Ramos (cell line): ENCODE results near the gene SYNC.
"Not testable (repeated sequence)": the region's sequence is repeated elsewhere in the genome, so short reads cannot be mapped to it uniquely, and the experiment has no call there.

Source experiments
- in situ Hi-C: fragments of 300-500 bp; cut with MboI; formaldehyde crosslinking; loops from one replicate; pipeline ENCODE4 v1.14.3; 2022; ENCODE audit warnings: low sequenced_read_pairs; ENCODE audit not compliant: unreplicated experiment

SYNC gene

DNA sequence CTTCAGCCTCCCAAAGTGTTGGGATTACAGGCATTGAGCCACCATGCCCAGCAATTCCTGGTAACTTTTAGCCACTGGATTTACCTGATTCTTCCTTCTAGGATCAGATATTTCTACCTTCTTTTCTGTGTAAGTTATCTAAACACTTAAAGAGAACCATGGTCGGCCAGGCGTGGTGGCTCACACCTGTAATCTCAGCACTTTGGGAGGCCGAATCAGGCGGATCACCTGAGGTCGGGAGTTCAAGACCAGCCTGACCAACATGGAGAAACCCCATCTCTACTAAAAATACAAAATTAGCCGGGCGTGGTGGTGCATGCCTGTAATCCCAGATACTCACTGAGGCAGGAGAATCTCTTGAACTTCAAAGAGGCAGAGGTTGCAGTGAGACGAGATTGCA, 5.6 kb downstream of the SYNC start:
- in situ Hi-C loops, result not testable (repeated sequence)

- in situ Hi-C loops, result no loop called here
These were observed 6.5 kb downstream of the SYNC start for GRCh38 chr1:32696041-32696440.

- in situ Hi-C loops, result no loop called here
These were observed 7.3 kb downstream of the SYNC start for GRCh38 chr1:32695098-32695904.

GRCh38 chr1:32693455-32694174, 9.0 kb downstream of the SYNC start:
- in situ Hi-C loops, result no loop called here

- in situ Hi-C loops, result no loop called here
These were observed 16.2 kb downstream of the SYNC start for GRCh38 chr1:32686387-32686786.

DNA sequence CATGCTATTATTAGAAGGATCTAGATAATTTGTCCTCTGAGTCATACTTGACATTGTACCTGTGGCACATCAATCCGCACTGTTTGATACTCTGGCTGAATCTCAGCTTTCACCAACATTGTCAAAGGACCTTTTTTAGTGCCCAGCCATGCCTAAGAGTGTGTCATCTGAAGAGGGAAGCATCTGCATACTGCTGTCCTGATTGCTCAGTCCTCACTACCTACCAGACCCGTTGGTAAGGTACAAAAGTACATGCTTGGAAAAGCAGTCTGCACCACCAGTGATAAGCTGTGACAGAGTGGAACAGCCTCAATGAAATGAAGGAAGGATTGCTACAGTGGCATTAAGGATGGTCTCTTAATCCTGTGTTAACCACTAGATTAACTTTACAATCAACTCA, 17.1 kb downstream of the SYNC start:
- in situ Hi-C loops, result no loop called here

- in situ Hi-C loops, result no loop called here
These were observed 18.3 kb downstream of the SYNC start for GRCh38 chr1:32684167-32684811.

DNA sequence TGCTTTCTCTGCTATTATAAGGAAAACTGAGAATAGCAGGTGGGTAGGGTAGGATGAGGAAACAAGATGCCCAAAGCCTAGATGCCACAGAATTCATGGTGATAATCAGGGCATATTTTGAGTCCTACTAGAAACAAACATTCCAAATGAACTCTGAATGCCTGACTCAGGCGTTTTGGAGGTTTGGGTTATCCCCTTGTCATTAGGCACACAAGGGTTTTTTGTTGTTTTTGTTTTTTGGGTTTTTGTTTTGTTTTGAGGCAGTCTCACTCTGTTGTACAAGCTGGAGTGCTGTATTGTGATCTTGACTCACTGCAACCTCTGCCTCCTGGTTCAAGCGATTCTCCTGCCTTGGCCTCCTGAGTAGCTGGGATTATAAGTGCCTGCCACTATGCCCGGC, 19.2 kb downstream of the SYNC start:
- in situ Hi-C loops, result no loop called here

DNA sequence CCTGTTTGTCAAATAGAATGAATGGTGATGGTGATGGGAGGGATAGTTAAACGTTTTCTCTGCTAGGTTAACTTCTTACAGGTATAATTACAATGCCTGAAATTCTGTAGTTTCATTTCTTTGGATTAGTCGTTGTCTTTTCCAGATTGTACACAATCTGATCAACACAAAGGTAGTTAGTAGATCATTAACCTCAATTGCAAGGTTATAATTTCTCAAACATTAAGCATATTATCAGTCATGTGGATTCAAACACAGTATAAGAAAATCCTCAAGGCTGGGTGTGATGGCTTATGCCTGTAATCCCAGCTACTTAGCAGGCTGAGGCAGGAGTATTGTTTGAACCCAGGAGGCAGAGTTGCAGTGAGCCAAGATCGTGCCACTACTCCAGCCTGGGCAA, 20.6 kb downstream of the SYNC start:
- in situ Hi-C loops, result no loop called here

- in situ Hi-C loops, result no loop called here
These were observed 21.1 kb downstream of the SYNC start for GRCh38 chr1:32681509-32681908.

- in situ Hi-C loops, result no loop called here
These were observed 21.9 kb downstream of the SYNC start for GRCh38 chr1:32680642-32681041.

DNA sequence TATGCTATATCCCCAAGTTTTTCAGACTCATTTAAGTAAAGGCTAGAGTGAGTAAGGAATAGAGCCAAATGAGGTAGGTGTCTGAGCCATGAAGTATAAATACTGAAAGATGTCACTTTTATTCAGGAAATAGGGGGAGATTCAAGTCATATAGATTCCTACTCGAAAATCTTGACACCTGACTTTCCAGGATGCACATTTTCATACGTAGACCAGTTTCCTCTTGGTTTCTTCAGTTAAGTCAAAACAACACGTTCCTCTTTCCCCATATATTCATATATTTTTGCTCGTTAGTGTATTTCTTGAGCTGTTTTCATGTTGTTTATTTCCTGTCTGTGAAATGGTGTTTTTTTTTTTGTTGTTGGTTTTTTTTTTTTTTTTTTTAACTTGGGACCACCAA, 22.6 kb downstream of the SYNC start:
- in situ Hi-C loops, result not testable (repeated sequence)

GRCh38 chr1:32676945-32677344, 25.6 kb downstream of the SYNC start:
- in situ Hi-C loops, result no loop called here

- in situ Hi-C loops, result not testable (repeated sequence)
These were observed 33.9 kb downstream of the SYNC start for GRCh38 chr1:32668716-32669115.

DNA sequence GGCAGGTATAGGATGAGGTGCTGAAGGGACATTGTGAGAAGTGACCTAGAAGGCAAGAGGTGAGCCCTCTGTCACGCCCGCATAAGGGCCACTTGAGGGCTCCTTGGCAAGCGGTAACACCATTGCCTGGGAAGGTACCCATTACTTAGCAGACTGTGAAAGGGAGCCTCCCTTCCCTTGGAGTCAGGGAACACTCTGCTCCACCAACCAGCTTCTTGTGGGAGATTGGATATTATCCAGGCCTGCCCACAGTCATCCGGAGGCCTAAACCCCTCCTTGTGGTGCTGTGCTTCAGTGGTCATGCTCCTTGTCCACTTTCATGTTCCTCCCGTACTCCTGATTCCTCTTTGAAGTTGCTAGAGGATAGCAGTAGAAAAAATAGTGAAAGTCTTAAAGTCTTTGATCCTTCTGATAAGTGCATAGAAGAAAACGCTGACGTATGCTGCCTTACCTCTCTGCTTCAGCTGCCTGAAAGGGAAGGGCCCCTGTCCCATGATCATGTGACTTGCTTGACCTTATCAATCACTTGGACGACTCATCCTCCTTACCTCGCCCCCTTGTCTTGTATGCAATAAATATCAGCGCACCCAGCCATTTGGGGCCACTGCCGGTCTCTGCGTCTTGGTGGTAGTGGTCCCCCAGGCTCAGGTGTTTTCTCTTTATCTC, 35.5 kb downstream of the SYNC start:
- in situ Hi-C loops, result no loop called here

GRCh38 chr1:32665915-32666314, 36.7 kb downstream of the SYNC start:
- in situ Hi-C loops, result no loop called here

DNA sequence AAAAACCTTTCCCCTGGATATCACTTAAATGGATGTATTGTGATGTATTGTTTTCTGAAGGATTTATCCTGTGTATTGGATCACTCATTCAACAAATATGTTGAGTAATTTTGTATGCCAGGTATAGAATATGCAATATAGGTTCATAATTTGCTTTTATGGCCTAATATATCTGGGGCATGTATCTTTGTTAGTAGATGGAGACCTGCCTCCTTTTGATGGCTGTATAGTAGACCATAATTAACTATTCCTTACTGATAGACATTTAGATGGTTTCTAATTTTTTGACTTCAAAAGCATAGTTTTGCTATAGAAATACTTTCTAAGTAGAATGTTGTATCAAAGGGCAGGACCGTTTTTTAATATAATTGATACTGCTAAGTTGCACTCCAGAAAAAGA, 43.0 kb downstream of the SYNC start:
- in situ Hi-C loops, result no loop called here

DNA sequence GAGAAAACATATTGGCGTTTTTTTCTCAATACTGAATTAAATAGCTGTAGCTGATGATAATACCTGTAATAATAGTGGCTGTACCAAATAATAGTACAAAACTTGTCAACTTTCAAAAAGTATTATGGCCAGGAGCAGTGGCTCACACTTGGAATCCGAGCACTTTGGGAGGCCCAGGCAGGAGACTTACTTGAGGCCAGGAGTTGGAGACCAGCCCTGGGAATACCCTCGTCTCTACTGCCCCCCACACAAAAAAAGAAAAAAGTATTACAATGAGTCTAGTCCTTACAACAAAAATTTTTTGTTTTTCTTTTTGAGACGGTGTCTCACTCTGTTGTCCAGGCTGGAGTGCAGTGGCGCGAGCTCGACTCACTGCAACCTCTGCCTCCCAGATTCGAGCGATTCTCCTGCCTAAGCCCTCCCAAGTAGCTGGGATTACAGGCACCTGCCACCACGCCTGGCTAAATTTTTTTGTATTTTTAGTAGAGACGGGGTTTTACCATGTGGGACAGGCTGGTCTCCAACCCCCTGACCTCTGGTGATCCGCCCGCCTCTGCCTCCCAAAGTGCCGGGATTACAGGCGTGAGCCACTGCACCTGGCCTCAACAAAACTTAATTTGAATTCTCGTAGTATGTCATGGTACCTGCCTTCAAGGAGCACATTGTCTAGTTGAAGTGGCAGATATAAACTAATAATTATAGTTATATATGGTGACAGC, 50.2 kb downstream of the SYNC start:
- in situ Hi-C loops, result no loop called here

GRCh38 chr1:32651461-32652073, 51.0 kb downstream of the SYNC start:
- in situ Hi-C loops, result no loop called here
